HAP-1 (cell line): ENCODE data around the gene MAJIN.

Source experiments
- DNase-seq, 2 experiments: peaks; one replicate each; pipeline ENCODE4 v3.0.0-alpha.2; 2016 to 2020; ENCODE audit warnings: low spot score in 2 of 2
- H3K27me3 ChIP-seq: fragments of 250-450 bp; sonication (Bioruptor Pico); 2 replicates; pipeline ENCODE4 v1.5.1; 2020; ENCODE audit warnings: low read depth, mild to moderate bottlenecking, moderate library complexity
- H3K36me3 ChIP-seq: fragments of 250-450 bp; sonication (Bioruptor Pico); replicated peaks from 2 replicates; pipeline ENCODE4 v1.5.1; 2020; ENCODE audit warnings: mild to moderate bottlenecking
- H3K4me1 ChIP-seq: fragments of 250-450 bp; sonication (Bioruptor Pico); 2 replicates; pipeline ENCODE4 v1.5.1; 2020; ENCODE audit warnings: mild to moderate bottlenecking
- H3K4me3 ChIP-seq: fragments of 250-450 bp; sonication (Bioruptor Pico); 2 replicates; pipeline ENCODE4 v1.5.1; 2020; ENCODE audit warnings: mild to moderate bottlenecking, moderate library complexity
- H3K9me3 ChIP-seq: fragments of 250-450 bp; sonication (Bioruptor Pico); 2 replicates; pipeline ENCODE4 v1.5.1; 2020; ENCODE audit warnings: mild to moderate bottlenecking, moderate library complexity
- in situ Hi-C: fragments of 300-500 bp; cut with MboI; formaldehyde crosslinking; loops from 3 replicates; pipeline ENCODE4 v1.14.3; 2020; ENCODE audit warnings: low sequenced_read_pairs, inconsistent platforms, mixed read lengths

Gene MAJIN

DNA sequence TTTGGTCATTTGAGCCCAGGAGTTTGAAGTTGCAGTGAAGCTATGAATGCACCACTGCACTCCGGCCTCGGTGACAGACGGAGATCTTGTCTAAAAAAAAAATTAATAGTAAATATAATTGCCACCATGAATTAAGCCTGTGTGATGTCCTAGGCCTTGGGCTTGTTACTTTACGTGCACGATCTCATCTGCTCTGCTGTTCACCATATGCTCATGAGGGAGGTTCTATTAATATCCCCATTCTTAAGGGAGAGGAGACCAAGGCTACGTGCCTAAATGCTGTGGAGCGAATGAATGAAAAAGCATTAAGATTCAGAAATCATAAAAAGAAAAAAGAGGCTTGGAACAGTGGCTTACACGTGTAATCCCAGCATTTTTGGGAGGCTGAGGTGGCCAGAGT lies 52.3 kb downstream of the MAJIN start:
- Histone ChIP-seq H3K27me3 (no peaks in the 10 kb centered on the region), H3K9me3 (no peaks in the 10 kb centered on the region), H3K4me3 (no peak overlapping the region), H3K4me1 (peaks cover 12% of the 10 kb centered on the region), H3K36me3 (no peaks in the 10 kb centered on the region)
- in situ Hi-C loops, result no loop called here
- no peak for DNase-seq

DNA sequence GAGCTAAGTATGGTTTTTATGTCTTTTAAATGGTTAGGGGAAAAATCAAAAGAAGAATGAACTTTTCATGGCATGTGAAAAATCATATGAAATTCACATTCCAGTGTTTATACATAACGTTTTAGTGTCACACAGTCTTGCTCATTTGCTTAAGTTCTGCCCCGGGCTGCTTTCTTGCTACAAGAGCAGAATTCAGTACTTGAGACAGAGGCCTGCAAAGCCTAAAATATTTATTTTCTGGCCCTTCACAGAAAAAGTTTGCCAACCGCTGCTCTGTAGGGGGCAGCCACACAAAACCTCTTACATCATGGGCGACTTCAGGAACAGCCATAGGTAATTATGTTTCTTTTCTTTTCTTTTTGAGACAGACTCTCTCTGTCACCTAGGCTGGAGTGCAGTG lies 53.9 kb downstream of the MAJIN start:
- peak; percentile 7 to 37 for DNase-seq
- in situ Hi-C loops, result no loop called here
- Histone ChIP-seq H3K4me3 (peak overlapping the region; percentile 27), H3K36me3 (peaks cover 2% of the 10 kb centered on the region; the same call in 1 of the 2 replicates), H3K27me3 (no peaks in the 10 kb centered on the region), H3K9me3 (no peaks in the 10 kb centered on the region), H3K4me1 (peaks cover 9% of the 10 kb centered on the region)

DNA sequence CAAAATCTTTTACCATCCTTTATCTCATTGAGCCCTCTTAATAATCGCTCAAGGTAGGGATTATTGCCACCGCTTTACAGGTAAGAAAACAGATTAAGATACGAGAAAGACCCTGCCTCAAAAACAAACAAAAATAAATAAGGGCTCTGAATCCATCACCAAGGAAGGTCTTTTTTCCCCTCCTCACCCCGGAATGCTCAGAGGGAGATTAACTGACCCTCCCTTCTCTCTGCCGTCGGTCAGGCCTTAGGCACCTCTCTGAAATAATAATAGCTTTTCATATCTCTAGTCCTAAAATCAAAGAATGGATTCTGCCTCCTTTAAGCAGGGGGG lies 54.3 kb downstream of the MAJIN start:
- in situ Hi-C loops, result no loop called here
- H3K9me3 ChIP-seq, result no peaks in the 10 kb centered on the region
- H3K4me1 ChIP-seq, result peaks cover 9% of the 10 kb centered on the region
- peak in 1 of 2 experiments; percentile 5 for DNase-seq
- H3K27me3 ChIP-seq, result no peaks in the 10 kb centered on the region
- H3K4me3 ChIP-seq, result peak overlapping the region; percentile 27
- peaks cover 2% of the 10 kb centered on the region; the same call in 1 of the 2 replicates for H3K36me3 ChIP-seq

- H3K27me3 ChIP-seq, result no peaks in the 10 kb centered on the region
- no peaks in the 10 kb centered on the region for H3K9me3 ChIP-seq
- in situ Hi-C loops, result no loop called here
- peaks cover 2% of the 10 kb centered on the region for H3K36me3 ChIP-seq
- DNase-seq, result peak; percentile 99 to 100
- peaks cover 9% of the 10 kb centered on the region for H3K4me1 ChIP-seq
- peak within 1 kb of the TSS; percentile 59 for H3K4me3 ChIP-seq
Measured at GRCh38 chr11:64916775-64917662, 54.9 kb downstream of the MAJIN start, which contains the start of gene ATG2A. ATG2A (minus strand) TSS chr11:64917209; CDS start chr11:64917135, 74 bp downstream.

DNA sequence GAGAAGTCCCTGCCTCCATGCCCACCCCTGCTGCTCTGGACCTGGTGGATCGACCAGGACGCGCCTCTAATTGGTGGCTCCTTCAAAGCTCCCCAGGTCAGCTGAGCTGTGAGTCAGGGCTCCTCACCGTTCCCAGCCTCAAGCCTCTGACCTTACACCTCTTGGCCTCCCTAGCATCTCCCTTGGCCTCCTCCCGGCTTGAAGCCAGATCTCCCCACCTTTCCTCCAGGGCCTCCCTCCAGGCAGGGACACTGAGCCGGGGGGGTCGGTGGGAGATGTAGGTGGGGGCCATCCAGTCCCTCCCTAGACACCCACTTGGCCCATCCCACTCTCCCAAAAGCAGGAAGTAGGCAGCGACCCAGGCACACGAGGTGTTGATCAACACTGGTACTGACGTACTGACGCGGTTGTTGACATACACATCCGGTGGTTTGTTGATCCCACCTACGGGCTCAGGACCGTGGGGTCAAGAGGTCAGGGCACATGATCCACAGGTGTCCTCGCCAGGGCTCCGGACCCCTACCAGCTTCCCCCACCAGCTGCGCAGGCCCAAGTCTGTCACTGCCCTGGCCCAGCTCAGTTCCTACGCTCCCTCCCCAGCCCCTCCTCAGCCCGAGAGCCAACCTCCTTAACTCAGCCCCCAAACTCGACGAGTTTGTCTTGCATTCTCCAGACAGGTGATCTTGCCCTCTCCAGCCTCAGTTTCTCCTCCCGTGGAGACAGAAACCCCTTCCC lies 55.7 kb downstream of the MAJIN start:
- H3K36me3 ChIP-seq, result peaks cover 9% of the 10 kb centered on the region
- H3K9me3 ChIP-seq, result no peaks in the 10 kb centered on the region
- in situ Hi-C loops, result no loop called here
- H3K4me1 ChIP-seq, result peaks cover 9% of the 10 kb centered on the region
- H3K27me3 ChIP-seq, result no peaks in the 10 kb centered on the region
- DNase-seq, result peak in 1 of 2 experiments; percentile 49
- H3K4me3 ChIP-seq, result peak overlapping the region; percentile 59

DNA sequence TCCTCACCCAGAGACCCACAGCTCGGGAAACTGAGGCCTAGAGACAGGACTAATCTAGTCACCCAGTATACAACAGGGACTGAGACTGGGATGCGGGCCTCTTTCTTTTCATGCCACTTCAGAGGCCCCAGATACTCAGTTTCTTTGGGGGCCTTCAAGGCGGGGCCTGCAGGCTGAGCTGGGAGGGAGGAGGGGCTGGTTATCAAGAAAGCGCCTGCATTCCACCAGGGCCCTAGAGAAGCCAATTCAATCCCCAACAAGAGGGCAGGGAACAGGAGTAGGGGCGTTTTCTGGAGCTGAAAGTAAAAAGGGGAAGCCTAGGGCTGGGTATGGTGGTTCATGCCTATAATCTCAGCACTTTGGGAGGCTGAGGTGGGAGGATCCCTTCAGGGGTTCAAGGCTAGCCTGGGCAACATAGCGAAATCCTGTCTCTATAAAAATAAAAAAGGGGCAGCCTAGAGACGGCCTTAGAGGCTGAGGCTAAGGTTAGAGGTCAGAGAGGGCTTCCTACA lies 56.5 kb downstream of the MAJIN start:
- peaks cover 17% of the 10 kb centered on the region for H3K36me3 ChIP-seq
- peak overlapping the region; percentile 59; the same call in 1 of the 2 replicates for H3K4me3 ChIP-seq
- no peaks in the 10 kb centered on the region for H3K27me3 ChIP-seq
- H3K9me3 ChIP-seq, result no peaks in the 10 kb centered on the region
- in situ Hi-C loops, result no loop called here
- peaks cover 9% of the 10 kb centered on the region for H3K4me1 ChIP-seq
- DNase-seq, result no peak

- H3K4me1 ChIP-seq, result peaks cover 9% of the 10 kb centered on the region
- DNase-seq, result no peak
- H3K9me3 ChIP-seq, result no peaks in the 10 kb centered on the region
- in situ Hi-C loops, result no loop called here
- H3K27me3 ChIP-seq, result no peaks in the 10 kb centered on the region
- H3K36me3 ChIP-seq, result peaks cover 19% of the 10 kb centered on the region
- no peak overlapping the region for H3K4me3 ChIP-seq
Measured at GRCh38 chr11:64914123-64914522, 57.8 kb downstream of the MAJIN start.

GRCh38 chr11:64913171-64913727 lies 58.7 kb downstream of the MAJIN start:
- Histone ChIP-seq H3K27me3 (no peaks in the 10 kb centered on the region), H3K4me3 (no peak overlapping the region), H3K4me1 (peaks cover 9% of the 10 kb centered on the region), H3K36me3 (peaks cover 19% of the 10 kb centered on the region), H3K9me3 (no peaks in the 10 kb centered on the region)
- in situ Hi-C loops, result no loop called here
- no peak for DNase-seq

DNA sequence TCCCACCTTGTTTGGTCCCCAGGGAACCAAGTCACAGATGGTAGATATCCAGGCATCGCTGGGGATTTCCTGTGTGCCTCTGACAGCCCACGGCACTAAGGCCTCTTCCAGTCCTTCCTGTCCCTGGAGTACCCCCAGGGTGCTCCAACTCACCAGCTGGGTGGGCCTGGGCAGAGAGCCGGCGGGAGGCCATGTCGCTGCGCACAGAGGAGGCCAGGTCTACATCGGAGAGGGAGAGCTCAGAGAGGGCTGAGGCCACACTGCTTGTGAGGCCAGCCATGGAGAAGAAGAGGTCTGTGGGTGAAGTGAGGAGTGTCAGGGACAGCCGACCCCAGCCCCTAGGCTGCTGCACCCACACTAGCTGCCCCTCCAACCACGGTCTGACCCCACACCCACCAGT lies 60.2 kb downstream of the MAJIN start:
- Histone ChIP-seq H3K9me3 (no peaks in the 10 kb centered on the region), H3K4me3 (no peak overlapping the region), H3K27me3 (no peaks in the 10 kb centered on the region), H3K36me3 (peaks cover 25% of the 10 kb centered on the region), H3K4me1 (peaks cover 5% of the 10 kb centered on the region)
- no peak for DNase-seq
- in situ Hi-C loops, result no loop called here

GRCh38 chr11:64911142-64911541 lies 60.8 kb downstream of the MAJIN start:
- H3K27me3 ChIP-seq, result no peaks in the 10 kb centered on the region
- peaks cover 3% of the 10 kb centered on the region for H3K4me1 ChIP-seq
- no peak for DNase-seq
- in situ Hi-C loops, result no loop called here
- H3K9me3 ChIP-seq, result no peaks in the 10 kb centered on the region
- H3K36me3 ChIP-seq, result peaks cover 25% of the 10 kb centered on the region
- no peak overlapping the region for H3K4me3 ChIP-seq

DNA sequence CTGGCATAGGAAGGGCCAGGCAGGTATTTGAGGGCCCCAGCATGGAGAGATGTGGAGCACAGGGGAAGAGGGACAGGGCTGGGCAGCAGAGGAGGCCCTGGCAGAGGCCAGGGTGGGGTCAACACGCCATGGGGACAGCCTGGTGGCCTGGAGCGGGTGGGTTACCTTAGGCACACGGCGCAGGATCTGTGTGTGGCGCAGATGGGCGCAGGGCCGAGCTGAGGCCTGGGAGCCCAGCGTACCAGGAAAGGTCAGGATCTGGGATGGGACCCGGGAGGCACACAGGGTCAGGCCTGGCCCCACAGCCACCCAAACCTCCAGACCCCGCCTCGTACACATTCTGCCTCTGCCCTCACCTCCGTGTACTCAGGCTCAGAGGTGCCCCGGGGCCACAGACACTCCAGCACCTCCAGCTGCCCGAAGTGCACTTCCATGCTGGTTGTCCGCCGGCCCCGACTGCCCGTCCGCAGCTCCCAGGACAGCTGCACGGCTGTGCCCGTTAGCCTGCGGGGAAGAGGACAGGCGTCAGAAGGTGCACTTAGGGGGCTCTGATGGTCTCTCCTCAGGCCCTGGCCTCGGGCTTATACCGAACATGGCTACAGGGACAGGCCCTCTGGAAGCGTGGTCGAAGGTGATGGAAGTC lies 61.3 kb downstream of the MAJIN start:
- DNase-seq, result no peak
- Histone ChIP-seq H3K36me3 (peaks cover 25% of the 10 kb centered on the region), H3K9me3 (no peaks in the 10 kb centered on the region), H3K4me1 (no peaks in the 10 kb centered on the region), H3K4me3 (no peak overlapping the region), H3K27me3 (no peaks in the 10 kb centered on the region)
- in situ Hi-C loops, result no loop called here

- in situ Hi-C loops, result no loop called here
Measured at GRCh38 chr11:64909653-64910343, 62.1 kb downstream of the MAJIN start.

GRCh38 chr11:64908766-64909165 lies 63.1 kb downstream of the MAJIN start:
- no peaks in the 10 kb centered on the region for H3K9me3 ChIP-seq
- no peak overlapping the region for H3K4me3 ChIP-seq
- no peak for DNase-seq
- in situ Hi-C loops, result no loop called here
- no peaks in the 10 kb centered on the region for H3K4me1 ChIP-seq
- no peaks in the 10 kb centered on the region for H3K27me3 ChIP-seq
- peaks cover 26% of the 10 kb centered on the region for H3K36me3 ChIP-seq

More at GRCh38 chr11:64909653-64910343, 62.1 kb downstream of the MAJIN start:
- Histone ChIP-seq H3K36me3 (peaks cover 28% of the 10 kb centered on the region), H3K9me3 (no peaks in the 10 kb centered on the region), H3K27me3 (no peaks in the 10 kb centered on the region), H3K4me1 (no peaks in the 10 kb centered on the region), H3K4me3 (no peak overlapping the region)
- DNase-seq, result no peak
